SK-N-SH treated with all-trans-retinoic acid at 6 μM for 48 hours (cell line): Measurements from ENCODE around the gene KRT80.

Experiments used
- ATAC-seq: fragments of 200-7000 bp; cut with Tn5 transposase; 3 replicates; pipeline ENCODE4 v1.9.1; 2020; ENCODE audit warnings: mild to moderate bottlenecking, moderate library complexity
- ARNTL ChIP-seq: fragments of 450-650 bp; formaldehyde crosslinking; IDR thresholded peaks from 2 replicates; pipeline ENCODE4 v1.5.0; 2020; ENCODE audit warnings: low read depth, mild to moderate bottlenecking, moderate library complexity, borderline replicate concordance
- BACH2 ChIP-seq: fragments of 250-450 bp; sonication (Bioruptor Pico); IDR thresholded peaks from 2 replicates; pipeline ENCODE4 v1.9.0; 2021; ENCODE audit warnings: mild to moderate bottlenecking, borderline replicate concordance
- CSDC2 ChIP-seq: fragments of 250-450 bp; sonication (Bioruptor Pico); IDR thresholded peaks from 2 replicates; pipeline ENCODE4 v1.5.0; 2020; ENCODE audit warnings: mild to moderate bottlenecking, moderate library complexity
- CSRNP3 ChIP-seq: fragments of 250-450 bp; sonication (Bioruptor Pico); IDR thresholded peaks from 2 replicates; pipeline ENCODE4 v1.5.1; 2021; ENCODE audit warnings: mild to moderate bottlenecking, moderate library complexity
- ESRRG ChIP-seq: fragments of 250-450 bp; sonication (Bioruptor Pico); IDR thresholded peaks from 2 replicates; pipeline ENCODE4 v1.6.1; 2021; ENCODE audit warnings: mild to moderate bottlenecking
- ISL1 ChIP-seq: fragments of 250-450 bp; sonication (Bioruptor Pico); IDR thresholded peaks from 2 replicates; pipeline ENCODE4 v2.1.2; 2022; ENCODE audit warnings: mild to moderate bottlenecking, moderate library complexity
- OSR1 ChIP-seq: fragments of 250-450 bp; sonication (Bioruptor Pico); IDR thresholded peaks from 2 replicates; pipeline ENCODE4 v1.8.0; 2022; ENCODE audit warnings: moderate library complexity, mild to moderate bottlenecking, inconsistent platforms
- POU6F1 ChIP-seq: fragments of 250-450 bp; sonication (Bioruptor Pico); IDR thresholded peaks from 2 replicates; pipeline ENCODE4 v1.8.0; 2021; ENCODE audit warnings: low read depth, mild to moderate bottlenecking, moderate library complexity, borderline replicate concordance
- PPARA ChIP-seq: fragments of 250-450 bp; sonication (Bioruptor Pico); IDR thresholded peaks from 2 replicates; pipeline ENCODE4 v1.5.0; 2020; ENCODE audit warnings: mild to moderate bottlenecking, borderline replicate concordance
- SNAI2 ChIP-seq: fragments of 250-450 bp; sonication (Bioruptor Pico); IDR thresholded peaks from 2 replicates; pipeline ENCODE4 v1.5.0; 2020; ENCODE audit warnings: mild to moderate bottlenecking, moderate library complexity
- TOX ChIP-seq: fragments of 250-450 bp; sonication (Bioruptor Pico); IDR thresholded peaks from 2 replicates; pipeline ENCODE4 v1.8.0; 2021; ENCODE audit warnings: mild to moderate bottlenecking, moderate library complexity, borderline replicate concordance
- TSHZ2 ChIP-seq: fragments of 250-450 bp; sonication (Bioruptor Pico); IDR thresholded peaks from 2 replicates; pipeline ENCODE4 v1.5.0; 2020; ENCODE audit warnings: mild to moderate bottlenecking, moderate library complexity
- ZC3H10 ChIP-seq: fragments of 250-450 bp; sonication (Bioruptor Pico); IDR thresholded peaks from 2 replicates; pipeline ENCODE4 v1.5.1; 2021; ENCODE audit warnings: mild to moderate bottlenecking, moderate library complexity
- ZFP3 ChIP-seq: fragments of 250-450 bp; sonication (Bioruptor Pico); IDR thresholded peaks from 2 replicates; pipeline ENCODE4 v1.5.0; 2020; ENCODE audit warnings: mild to moderate bottlenecking, moderate library complexity
- ZFP30 ChIP-seq: fragments of 450-650 bp; formaldehyde crosslinking; IDR thresholded peaks from 2 replicates; pipeline ENCODE4 v1.5.0; 2022; ENCODE audit warnings: mild to moderate bottlenecking, moderate library complexity
- ZNF565 ChIP-seq: fragments of 450-650 bp; formaldehyde crosslinking; conservative IDR thresholded peaks from 2 replicates; pipeline ENCODE4 v1.5.0; 2020; ENCODE audit warnings: low read depth, mild to moderate bottlenecking, moderate library complexity
- TF ChIP-seq, protein P1 (sequence below): fragments of 250-450 bp; sonication (Bioruptor Pico); IDR thresholded peaks from 2 replicates; pipeline ENCODE4 v1.8.0; 2020; ENCODE audit warnings: mild to moderate bottlenecking, moderate library complexity, borderline replicate concordance

Gene KRT80

GRCh38 chr12:52172956-52173355 is 18.9 kb downstream of the KRT80 start:
- ATAC-seq, result no peak

DNA sequence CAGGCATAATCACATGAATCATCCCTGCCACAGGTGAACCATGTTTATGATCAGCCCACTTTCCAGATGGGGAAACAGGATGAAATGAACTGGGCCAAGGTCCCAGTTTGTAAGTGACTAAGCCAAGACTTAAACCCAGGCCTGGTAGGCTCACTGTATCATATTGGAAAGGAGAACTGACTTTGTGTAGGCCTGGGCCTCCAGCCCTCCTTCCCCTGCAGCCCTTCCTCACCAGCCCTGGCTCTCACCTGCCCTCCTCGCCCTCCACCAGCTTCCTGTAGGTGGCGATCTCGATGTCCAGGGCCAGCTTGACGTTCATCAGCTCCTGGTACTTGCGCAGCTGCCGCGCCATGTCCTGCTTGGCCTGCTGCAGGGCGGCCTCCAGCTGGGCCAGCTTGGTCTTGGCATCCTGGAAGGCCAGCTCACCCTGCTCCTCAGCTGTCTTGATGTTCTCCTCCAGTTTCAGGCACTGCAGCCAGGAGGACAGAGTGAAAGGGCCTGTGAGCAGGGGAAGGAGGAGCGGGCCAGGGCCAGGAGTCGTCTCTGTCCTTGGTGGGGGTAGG is 19.8 kb downstream of the KRT80 start:
- TF ChIP-seq ZFP30 (CRISPR knock-in tag) (no peak), PPARA (CRISPR knock-in tag) (no peak), ISL1 (CRISPR knock-in tag) (no peak), TSHZ2 (CRISPR knock-in tag) (no peak), OSR1 (CRISPR knock-in tag) (no peak), ZC3H10 (CRISPR knock-in tag) (no peak), ZFP3 (CRISPR knock-in tag) (no peak), CSRNP3 (CRISPR knock-in tag) (no peak), ZNF565 (CRISPR knock-in tag) (no peak), SNAI2 (CRISPR knock-in tag) (no peak)
- TF ChIP-seq, protein P1, sequence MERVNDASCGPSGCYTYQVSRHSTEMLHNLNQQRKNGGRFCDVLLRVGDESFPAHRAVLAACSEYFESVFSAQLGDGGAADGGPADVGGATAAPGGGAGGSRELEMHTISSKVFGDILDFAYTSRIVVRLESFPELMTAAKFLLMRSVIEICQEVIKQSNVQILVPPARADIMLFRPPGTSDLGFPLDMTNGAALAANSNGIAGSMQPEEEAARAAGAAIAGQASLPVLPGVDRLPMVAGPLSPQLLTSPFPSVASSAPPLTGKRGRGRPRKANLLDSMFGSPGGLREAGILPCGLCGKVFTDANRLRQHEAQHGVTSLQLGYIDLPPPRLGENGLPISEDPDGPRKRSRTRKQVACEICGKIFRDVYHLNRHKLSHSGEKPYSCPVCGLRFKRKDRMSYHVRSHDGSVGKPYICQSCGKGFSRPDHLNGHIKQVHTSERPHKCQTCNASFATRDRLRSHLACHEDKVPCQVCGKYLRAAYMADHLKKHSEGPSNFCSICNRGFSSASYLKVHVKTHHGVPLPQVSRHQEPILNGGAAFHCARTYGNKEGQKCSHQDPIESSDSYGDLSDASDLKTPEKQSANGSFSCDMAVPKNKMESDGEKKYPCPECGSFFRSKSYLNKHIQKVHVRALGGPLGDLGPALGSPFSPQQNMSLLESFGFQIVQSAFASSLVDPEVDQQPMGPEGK (CRISPR knock-in tag), result no peak

More at GRCh38 chr12:52172956-52173355, 18.9 kb downstream of the KRT80 start:
- TF ChIP-seq CSRNP3 (CRISPR knock-in tag) (no peak), CSDC2 (CRISPR knock-in tag) (no peak), PPARA (CRISPR knock-in tag) (no peak), POU6F1 (no peak), ZFP30 (CRISPR knock-in tag) (no peak)

GRCh38 chr12:52170827-52171226 is 21.0 kb downstream of the KRT80 start:
- no peak for ATAC-seq
- TF ChIP-seq, protein P1 (CRISPR knock-in tag), result no peak
- TF ChIP-seq ESRRG (CRISPR knock-in tag) (no peak), BACH2 (CRISPR knock-in tag) (no peak), ARNTL (CRISPR knock-in tag) (no peak), CSRNP3 (CRISPR knock-in tag) (no peak), TOX (CRISPR knock-in tag) (no peak)

More for the DNA sequence above, 19.8 kb downstream of the KRT80 start:
- peak; percentile 55 for ATAC-seq
